Small intestine (tissue), 7 donors: ENCODE results near the gene C19orf25. TPM values are rescaled to one million over a fixed set of nuclear protein-coding genes. Genes with fewer than 3 reads are reported as not detected.

ENCODE experiments used
- DNase-seq, 2 donors: peaks; one replicate each; pipeline versions ENCODE4 v3.0.0 to v3.0.0-alpha.2; 2013
- FAIRE-seq: peaks from 2 replicates; lab custom pipeline; 2012; peaks lifted over from hg19 to GRCh38; lab: Jason Lieb, UNC
- H3K27ac ChIP-seq, 3 donors: one replicate each; pipeline ENCODE4 v1.5.1; 2013; ENCODE audit warnings: low read length in 2 of 3, mild to moderate bottlenecking in 2 of 3, control low read depth in 1 of 3, inconsistent platforms in 1 of 3, low read depth in 1 of 3, moderate library complexity in 1 of 3
- H3K27me3 ChIP-seq, 3 donors: one replicate each; pipeline ENCODE4 v1.6.1; 2013; ENCODE audit warnings: low read length in 3 of 3, inconsistent platforms in 1 of 3; ENCODE audit not compliant: control insufficient read depth in 3 of 3, insufficient read depth in 3 of 3
- H3K36me3 ChIP-seq, 3 donors: one replicate each; pipeline ENCODE4 v1.6.1; 2013; ENCODE audit warnings: low read length in 3 of 3, inconsistent platforms in 1 of 3, low read depth in 1 of 3, mild to moderate bottlenecking in 1 of 3, moderate library complexity in 1 of 3; ENCODE audit not compliant: control insufficient read depth in 3 of 3, insufficient read depth in 2 of 3
- H3K4me1 ChIP-seq, 3 donors: one replicate each; pipeline ENCODE4 v1.6.1; 2013; ENCODE audit warnings: low read length in 2 of 3, inconsistent platforms in 1 of 3, low read depth in 1 of 3, mild to moderate bottlenecking in 1 of 3, moderate library complexity in 1 of 3; ENCODE audit not compliant: control insufficient read depth in 3 of 3, insufficient read depth in 2 of 3
- H3K4me3 ChIP-seq, 3 donors: one replicate each; pipeline ENCODE4 v1.5.1; 2013; ENCODE audit warnings: low read length in 3 of 3, control low read depth in 1 of 3, inconsistent platforms in 1 of 3, low read depth in 1 of 3, mild to moderate bottlenecking in 1 of 3, moderate library complexity in 1 of 3
- H3K9me3 ChIP-seq, 2 donors: one replicate each; pipeline ENCODE4 v1.6.1; 2013; ENCODE audit warnings: low read depth in 1 of 2, low read length in 1 of 2; ENCODE audit not compliant: control insufficient read depth in 2 of 2, insufficient read depth in 1 of 2
- WGBS, 3 donors: extraction: QIAGEN DNeasy Blood & Tissue Kit; methylation state at CpG; one replicate each; pipeline ENCODE4 v1.1.7; 2013; 5-methylcytosine and 5-hydroxymethylcytosine counted together
- polyA plus RNA-seq, 4 donors: library from polyadenylated mRNA; stranded (reverse) in 3 of 4; unstranded in 1 of 4; fragments of 200-250 nt in 3 of 4; fragments of 120-200 nt in 1 of 4; gene quantifications; one replicate each; pipeline versions ENCODE4 v1.2.1 to v1.2.3, GENCODE V29; 2013
- donor health status: healthy with polysubstance abuse.
- donor health status: control.
- donor health status: control.
- donor health status: Bipolar disorder and iron deficiency.
- donor health status: healthy.

Gene C19orf25
- polyA plus RNA-seq, 4 donors, result 32.0 to 62.1 (median 52.8) TPM

DNA sequence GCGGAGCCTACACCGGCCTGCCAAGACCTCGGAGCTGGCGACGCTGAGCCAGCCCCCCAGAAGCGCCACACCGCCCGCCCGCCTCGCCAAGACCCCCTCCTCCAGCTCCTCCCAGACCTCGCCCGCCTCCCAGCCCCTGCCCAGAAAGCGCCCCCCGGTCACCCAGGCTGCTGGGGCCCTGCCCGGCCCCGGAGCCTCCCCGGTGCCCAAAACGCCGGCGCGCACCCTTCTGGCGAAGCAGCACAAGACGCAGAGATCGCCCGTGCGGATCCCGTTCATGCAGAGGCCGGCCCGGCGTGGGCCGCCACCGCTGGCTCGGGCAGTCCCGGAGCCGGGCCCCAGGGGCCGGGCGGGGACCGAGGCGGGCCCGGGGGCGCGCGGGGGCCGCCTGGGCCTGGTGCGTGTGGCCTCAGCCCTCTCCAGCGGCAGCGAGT is 10.2 kb downstream of the C19orf25 start:
- peak in 1 of 2 donors; percentile 54 for DNase-seq
- H3K4me1 ChIP-seq, result peaks cover 8 to 46% (median 8%) of the 10 kb centered on the region in 3 donors
- H3K27ac ChIP-seq, result no peak overlapping the region
- H3K27me3 ChIP-seq, result peaks cover 33 to 80% (median 41%) of the 10 kb centered on the region in 3 donors
- no peak for FAIRE-seq
- peak overlapping the region in 2 of 3 donors; percentile 2 to 43 for H3K4me3 ChIP-seq
- H3K9me3 ChIP-seq, result no peaks in the 10 kb centered on the region
- WGBS, 3 donors, result 2 to 3% (median 2%) methylated on average over 26 to 47 of the region's 47 CpGs
- H3K36me3 ChIP-seq, result peaks cover 0 to 4% (median 0%) of the 10 kb centered on the region in 3 donors

DNA sequence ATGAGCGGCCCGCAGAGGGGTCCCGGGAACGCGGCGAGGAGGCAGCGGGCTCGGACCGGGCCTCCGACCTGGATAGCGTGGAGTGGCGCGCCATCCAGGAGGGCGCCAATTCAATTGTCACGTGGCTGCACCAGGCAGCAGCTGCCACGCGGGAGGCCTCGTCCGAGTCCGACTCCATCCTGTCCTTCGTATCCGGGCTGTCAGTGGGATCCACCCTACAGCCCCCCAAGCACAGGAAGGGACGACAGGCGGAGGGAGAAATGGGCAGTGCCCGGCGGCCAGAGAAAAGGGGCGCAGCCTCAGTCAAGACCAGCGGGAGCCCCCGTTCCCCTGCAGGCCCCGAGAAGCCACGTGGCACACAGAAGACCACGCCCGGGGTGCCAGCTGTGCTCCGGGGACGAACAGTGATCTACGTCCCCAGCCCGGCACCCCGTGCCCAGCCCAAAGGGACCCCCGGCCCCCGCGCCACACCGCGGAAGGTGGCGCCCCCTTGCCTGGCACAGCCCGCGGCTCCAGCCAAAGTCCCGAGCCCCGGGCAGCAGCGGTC is 10.7 kb downstream of the C19orf25 start:
- Histone ChIP-seq H3K4me3 (peak overlapping the region in 1 of 3 donors; percentile 43), H3K36me3 (no peaks in the 10 kb centered on the region), H3K9me3 (no peaks in the 10 kb centered on the region), H3K4me1 (peaks cover 8 to 46% (median 8%) of the 10 kb centered on the region in 3 donors), H3K27me3 (peaks cover 33 to 80% (median 41%) of the 10 kb centered on the region in 3 donors), H3K27ac (no peak overlapping the region)
- FAIRE-seq (no peak), DNase-seq (no peak)
- 4 to 9% (median 8%) methylated on average over 21 to 49 of the region's 49 CpGs for WGBS, 3 donors

DNA sequence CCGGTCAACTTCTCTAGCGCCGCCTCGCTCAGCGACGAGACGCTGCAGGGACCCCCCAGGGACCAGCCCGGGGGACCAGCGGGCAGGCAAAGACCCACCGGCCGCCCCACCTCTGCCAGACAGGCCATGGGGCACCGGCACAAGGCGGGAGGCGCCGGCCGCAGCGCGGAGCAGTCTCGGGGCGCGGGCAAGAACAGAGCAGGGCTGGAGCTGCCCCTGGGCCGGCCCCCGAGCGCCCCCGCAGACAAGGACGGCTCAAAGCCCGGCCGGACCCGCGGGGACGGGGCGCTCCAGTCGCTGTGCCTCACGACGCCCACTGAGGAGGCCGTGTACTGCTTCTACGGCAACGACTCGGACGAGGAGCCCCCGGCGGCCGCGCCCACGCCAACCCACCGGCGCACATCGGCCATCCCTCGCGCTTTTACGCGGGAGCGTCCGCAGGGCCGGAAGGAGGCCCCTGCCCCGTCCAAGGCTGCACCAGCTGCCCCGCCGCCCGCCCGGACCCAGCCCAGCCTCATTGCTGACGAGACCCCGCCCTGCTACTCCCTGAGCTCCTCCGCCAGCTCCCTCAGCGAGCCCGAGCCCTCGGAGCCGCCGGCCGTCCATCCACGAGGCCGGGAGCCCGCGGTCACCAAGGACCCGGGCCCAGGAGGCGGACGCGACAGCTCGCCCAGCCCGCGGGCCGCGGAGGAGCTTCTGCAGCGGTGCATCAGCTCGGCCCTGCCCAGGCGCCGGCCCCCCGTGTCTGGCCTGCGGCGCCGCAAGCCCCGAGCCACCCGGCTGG is 11.3 kb downstream of the C19orf25 start:
- peak overlapping the region in 1 of 3 donors; percentile 43 for H3K4me3 ChIP-seq

DNA sequence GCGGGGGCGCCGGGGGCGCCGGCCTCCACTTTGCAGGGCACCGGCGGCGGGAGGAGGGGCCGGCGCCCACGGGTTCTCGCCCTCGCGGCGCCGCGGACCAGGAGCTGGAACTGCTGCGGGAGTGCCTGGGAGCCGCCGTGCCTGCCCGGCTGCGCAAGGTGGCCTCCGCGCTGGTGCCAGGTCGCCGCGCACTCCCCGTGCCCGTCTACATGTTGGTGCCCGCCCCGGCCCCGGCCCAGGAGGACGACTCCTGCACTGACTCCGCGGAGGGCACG is 11.9 kb downstream of the C19orf25 start:
- no peak for FAIRE-seq
- 0 to 4% (median 3%) methylated on average over 17 to 36 of the region's 36 CpGs for WGBS, 3 donors
- H3K4me1 ChIP-seq, result peaks cover 8 to 40% (median 8%) of the 10 kb centered on the region in 3 donors

More for the DNA sequence above, 11.3 kb downstream of the C19orf25 start:
- peaks cover 8 to 44% (median 8%) of the 10 kb centered on the region in 3 donors for H3K4me1 ChIP-seq
- H3K36me3 ChIP-seq, result no peaks in the 10 kb centered on the region
- 2 to 5% (median 4%) methylated on average over 66 to 92 of the region's 92 CpGs for WGBS, 3 donors
- no peak overlapping the region for H3K27ac ChIP-seq
- no peak for DNase-seq
- H3K9me3 ChIP-seq, result no peaks in the 10 kb centered on the region
- FAIRE-seq, result no peak
- H3K27me3 ChIP-seq, result peaks cover 33 to 76% (median 41%) of the 10 kb centered on the region in 3 donors

DNA sequence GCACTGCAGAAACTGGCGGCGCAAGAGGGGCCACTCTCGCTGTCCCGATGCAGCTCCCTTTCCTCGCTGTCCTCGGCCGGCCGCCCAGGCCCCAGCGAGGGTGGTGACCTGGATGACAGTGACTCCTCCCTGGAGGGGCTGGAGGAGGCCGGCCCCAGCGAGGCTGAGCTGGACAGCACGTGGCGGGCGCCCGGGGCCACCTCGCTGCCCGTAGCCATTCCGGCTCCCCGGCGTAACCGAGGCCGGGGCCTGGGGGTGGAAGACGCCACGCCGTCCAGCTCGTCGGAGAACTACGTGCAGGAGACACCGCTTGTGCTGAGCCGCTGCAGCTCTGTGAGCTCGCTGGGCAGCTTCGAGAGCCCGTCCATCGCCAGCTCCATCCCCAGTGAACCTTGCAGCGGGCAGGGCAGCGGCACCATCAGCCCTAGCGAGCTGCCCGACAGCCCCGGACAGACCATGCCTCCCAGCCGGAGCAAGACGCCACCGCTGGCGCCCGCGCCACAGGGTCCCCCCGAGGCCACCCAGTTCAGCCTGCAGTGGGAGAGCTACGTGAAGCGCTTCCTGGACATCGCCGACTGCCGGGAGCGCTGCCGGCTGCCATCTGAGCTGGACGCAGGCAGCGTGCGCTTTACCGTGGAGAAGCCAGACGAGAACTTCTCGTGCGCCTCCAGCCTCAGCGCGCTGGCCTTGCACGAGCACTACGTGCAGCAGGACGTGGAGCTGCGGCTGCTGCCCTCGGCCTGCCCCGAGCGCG is 12.4 kb downstream of the C19orf25 start:
- Histone ChIP-seq H3K27me3 (peaks cover 33 to 65% (median 41%) of the 10 kb centered on the region in 3 donors), H3K9me3 (no peaks in the 10 kb centered on the region), H3K36me3 (peaks cover 0 to 3% (median 0%) of the 10 kb centered on the region in 3 donors), H3K4me3 (no peak overlapping the region), H3K27ac (no peak overlapping the region), H3K4me1 (peaks cover 8 to 35% (median 8%) of the 10 kb centered on the region in 3 donors)
- FAIRE-seq, result no peak
- DNase-seq, result peak in 1 of 2 donors; percentile 48
- 27 to 35% (median 31%) methylated on average over 67 to 70 of the region's 70 CpGs for WGBS, 3 donors

More for the DNA sequence above, 11.9 kb downstream of the C19orf25 start:
- Histone ChIP-seq H3K9me3 (no peaks in the 10 kb centered on the region), H3K27me3 (peaks cover 33 to 70% (median 41%) of the 10 kb centered on the region in 3 donors), H3K4me3 (no peak overlapping the region), H3K27ac (no peak overlapping the region), H3K36me3 (no peaks in the 10 kb centered on the region)
- DNase-seq, result peak in 1 of 2 donors; percentile 33

DNA sequence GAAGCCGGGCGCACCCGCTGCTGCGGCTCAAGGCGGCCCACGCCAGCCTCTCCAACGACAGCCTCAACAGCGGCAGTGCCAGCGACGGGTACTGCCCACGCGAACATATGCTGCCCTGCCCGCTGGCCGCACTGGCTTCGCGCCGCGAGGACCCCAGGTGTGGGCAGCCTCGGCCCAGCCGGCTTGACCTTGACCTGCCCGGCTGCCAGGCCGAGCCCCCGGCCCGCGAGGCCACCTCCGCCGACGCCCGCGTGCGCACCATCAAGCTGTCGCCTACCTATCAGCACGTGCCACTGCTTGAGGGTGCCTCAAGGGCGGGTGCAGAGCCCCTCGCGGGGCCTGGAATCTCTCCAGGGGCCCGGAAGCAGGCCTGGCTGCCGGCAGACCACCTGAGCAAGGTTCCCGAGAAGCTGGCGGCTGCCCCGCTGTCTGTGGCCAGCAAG is 13.0 kb downstream of the C19orf25 start:
- FAIRE-seq (no peak), DNase-seq (no peak)
- H3K27me3 ChIP-seq, result peaks cover 30 to 59% (median 38%) of the 10 kb centered on the region in 3 donors
- H3K4me3 ChIP-seq, result no peak overlapping the region
- peaks cover 5 to 29% (median 8%) of the 10 kb centered on the region in 3 donors for H3K4me1 ChIP-seq
- 37 to 45% (median 42%) methylated on average over 31 to 41 of the region's 41 CpGs for WGBS, 3 donors
- H3K27ac ChIP-seq, result no peak overlapping the region
- H3K36me3 ChIP-seq, result peaks cover 0 to 5% (median 0%) of the 10 kb centered on the region in 3 donors
- H3K9me3 ChIP-seq, result no peaks in the 10 kb centered on the region

DNA sequence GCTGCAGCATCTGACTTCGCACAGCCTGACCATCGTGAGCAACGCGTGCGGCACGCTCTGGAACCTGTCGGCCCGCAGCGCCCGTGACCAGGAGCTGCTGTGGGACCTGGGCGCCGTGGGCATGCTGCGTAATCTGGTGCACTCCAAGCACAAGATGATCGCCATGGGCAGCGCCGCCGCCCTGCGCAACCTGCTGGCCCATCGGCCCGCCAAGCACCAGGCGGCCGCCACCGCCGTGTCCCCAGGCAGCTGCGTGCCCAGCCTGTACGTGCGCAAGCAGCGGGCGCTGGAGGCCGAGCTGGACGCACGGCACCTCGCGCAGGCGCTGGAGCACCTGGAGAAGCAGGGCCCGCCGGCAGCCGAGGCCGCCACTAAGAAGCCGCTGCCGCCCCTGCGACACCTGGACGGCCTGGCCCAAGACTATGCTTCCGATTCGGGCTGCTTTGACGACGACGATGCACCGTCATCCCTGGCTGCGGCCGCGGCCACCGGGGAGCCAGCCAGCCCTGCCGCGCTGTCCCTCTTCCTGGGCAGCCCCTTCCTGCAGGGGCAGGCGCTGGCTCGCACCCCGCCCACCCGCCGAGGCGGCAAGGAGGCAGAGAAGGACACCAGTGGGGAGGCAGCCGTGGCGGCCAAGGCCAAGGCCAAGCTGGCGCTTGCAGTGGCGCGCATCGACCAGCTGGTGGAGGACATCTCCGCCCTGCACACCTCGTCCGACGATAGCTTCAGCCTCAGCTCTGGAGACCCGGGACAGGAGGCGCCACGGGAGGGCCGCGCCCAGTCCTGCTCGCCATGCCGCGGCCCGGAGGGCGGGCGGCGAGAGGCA is 13.6 kb downstream of the C19orf25 start:
- peak; percentile 81 to 85 for DNase-seq
- no peak for FAIRE-seq
- WGBS, 3 donors, result 31 to 40% (median 32%) methylated on average over 63 to 83 of the region's 83 CpGs
- no peak overlapping the region for H3K27ac ChIP-seq
- peak overlapping the region in 1 of 3 donors; percentile 35 for H3K4me3 ChIP-seq
- peaks cover 27 to 54% (median 36%) of the 10 kb centered on the region in 3 donors for H3K27me3 ChIP-seq
- H3K9me3 ChIP-seq, result no peaks in the 10 kb centered on the region
- H3K4me1 ChIP-seq, result peaks cover 5 to 24% (median 8%) of the 10 kb centered on the region in 3 donors
- peaks cover 0 to 11% (median 0%) of the 10 kb centered on the region in 3 donors for H3K36me3 ChIP-seq
